C4-2B (cell line): ENCODE measurements around the gene PLP1.
"Not testable (repeated sequence)": the region's sequence is repeated elsewhere in the genome, so short reads cannot be mapped to it uniquely, and the experiment has no call there.

Experiments used
- H3K27ac ChIP-seq: fragments of 450-650 bp; 2 replicates; pipeline ENCODE4 v1.5.1; 2017
- CTCF ChIP-seq: fragments of 450-650 bp; conservative IDR thresholded peaks from 2 replicates; pipeline ENCODE4 v1.5.1; 2017; ENCODE audit warnings: mild to moderate bottlenecking
- ZFX ChIP-seq: fragments of 450-650 bp; IDR thresholded peaks from 2 replicates; pipeline ENCODE4 v1.6.1; 2017

Gene PLP1

GRCh38 chrX:103758555-103758954 lies 18.1 kb upstream of the PLP1 start:
- no peak overlapping the region for H3K27ac ChIP-seq
- TF ChIP-seq CTCF, result no peak
- TF ChIP-seq ZFX, result no peak

- not testable (repeated sequence) for H3K27ac ChIP-seq
Measured at GRCh38 chrX:103763541-103763940, 13.1 kb upstream of the PLP1 start.

- not testable (repeated sequence) for H3K27ac ChIP-seq
Measured at GRCh38 chrX:103766813-103767555, 9.7 kb upstream of the PLP1 start.

- TF ChIP-seq ZFX (no peak), CTCF (no peak)
- H3K27ac ChIP-seq, result no peak overlapping the region
Measured at GRCh38 chrX:103773445-103773844, 3.2 kb upstream of the PLP1 start.

- TF ChIP-seq ZFX, result no peak
- TF ChIP-seq CTCF, result peak; percentile 80
- no peak overlapping the region for H3K27ac ChIP-seq
Measured at GRCh38 chrX:103774070-103774642, 2.5 kb upstream of the PLP1 start.

- no peak overlapping the region for H3K27ac ChIP-seq
- TF ChIP-seq ZFX, result no peak
Measured at GRCh38 chrX:103779141-103779789, 2.6 kb downstream of the PLP1 start.

- no peak overlapping the region for H3K27ac ChIP-seq
- TF ChIP-seq CTCF, result no peak
- TF ChIP-seq ZFX, result no peak
Measured at GRCh38 chrX:103780336-103781061, 3.9 kb downstream of the PLP1 start.

GRCh38 chrX:103781062-103781402 lies 4.4 kb downstream of the PLP1 start:
- H3K27ac ChIP-seq, result no peak overlapping the region
- TF ChIP-seq CTCF, result no peak
- no peak for TF ChIP-seq ZFX
